Calu3 (cell line): Measurements from ENCODE around the gene MORN4. TPM values are rescaled to one million over a fixed set of nuclear protein-coding genes. Genes with fewer than 3 reads are reported as not detected.
A peak's percentile ranks its signal among the peaks of the same experiment; 100 is the strongest.

Experiments used
- BruUV-seq: library from RNA; stranded (reverse); fragments of 400-500 nt; replicated peaks from 2 replicates; lab custom pipeline; 2021; lab: Mats Ljungman, UMichigan
- CTCF ChIA-PET: fragments of 300-600 bp; sonication (Branson Sonifier 250); formaldehyde crosslinking; loops from one replicate; lab custom pipeline; 2022; ENCODE audit warnings: antibody characterized with exemption; lab: Charles Lee
- DNase-seq: peaks from one replicate; pipeline ENCODE4 v3.0.0; 2022
- H3K27ac Mint-ChIP-seq: one replicate; pipeline ENCODE4 v1.8.0; 2022; ENCODE audit warnings: mixed read lengths; ENCODE audit not compliant: unreplicated experiment
- H3K27me3 Mint-ChIP-seq: one replicate; pipeline ENCODE4 v1.8.0; 2022; ENCODE audit warnings: mixed read lengths; ENCODE audit not compliant: unreplicated experiment
- H3K36me3 Mint-ChIP-seq: one replicate; pipeline ENCODE4 v1.8.0; 2022; ENCODE audit warnings: mild to moderate bottlenecking, moderate library complexity, mixed read lengths; ENCODE audit not compliant: insufficient read depth, unreplicated experiment
- H3K4me1 Mint-ChIP-seq: one replicate; pipeline ENCODE4 v1.8.0; 2022; ENCODE audit warnings: mild to moderate bottlenecking, low read depth, mixed read lengths; ENCODE audit not compliant: unreplicated experiment
- H3K4me3 Mint-ChIP-seq: one replicate; pipeline ENCODE4 v1.8.0; 2022; ENCODE audit warnings: mild to moderate bottlenecking, low read depth, moderate library complexity, mixed read lengths; ENCODE audit not compliant: unreplicated experiment
- H3K9me3 Mint-ChIP-seq: one replicate; pipeline ENCODE4 v1.8.0; 2022; ENCODE audit warnings: low read depth, mixed read lengths; ENCODE audit not compliant: unreplicated experiment
- intact Hi-C: fragments of 100-400 bp; cut with micrococcal nuclease; formaldehyde crosslinking; loops from one replicate; pipeline ENCODE4 v1.10.0; 2022; ENCODE audit not compliant: unreplicated experiment
- total RNA-seq: library from RNA; stranded (reverse); gene quantifications from 2 replicates; pipeline ENCODE4 v1.2.3, GENCODE V29; 2022
- TF ChIP-seq, protein P1 (sequence below): fragments of 200-600 bp; IDR thresholded peaks from one replicate; pipeline ENCODE4 v1.8.0; 2022; ENCODE audit warnings: antibody characterized with exemption; ENCODE audit not compliant: unreplicated experiment

The MORN4 gene
- total RNA-seq, 1 experiment from 2014 or later = 6.2 TPM

DNA sequence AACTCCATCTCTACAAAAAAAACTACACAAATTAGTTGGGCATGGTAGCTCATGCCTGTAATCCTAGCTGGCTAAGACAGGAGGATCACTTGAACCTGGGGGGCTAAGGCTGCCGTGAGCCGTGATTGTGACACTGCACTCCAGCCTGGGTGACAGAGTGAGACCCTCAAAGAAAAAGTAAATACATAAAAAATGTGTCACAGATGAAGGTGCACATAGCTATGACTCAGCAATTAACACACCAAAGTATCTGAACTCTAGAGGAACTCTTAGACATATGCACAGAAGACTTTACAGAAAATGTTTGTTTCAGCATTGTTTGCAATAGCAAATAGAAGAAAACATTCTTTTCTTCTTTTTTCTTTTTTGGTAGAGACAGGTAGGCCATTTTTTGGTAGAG, 35.5 kb downstream of the MORN4 start:
- Mint-ChIP-seq H3K9me3 (no peaks in the 10 kb centered on the region), H3K36me3 (no peaks in the 10 kb centered on the region), H3K27me3 (no peaks in the 10 kb centered on the region), H3K4me1 (peaks cover 24% of the 10 kb centered on the region), H3K27ac (peak overlapping the region; percentile 69), H3K4me3 (no peak overlapping the region)
- CTCF ChIA-PET = interaction anchor here (1.0 kb wide), 1 partner anchor 25 kb away, joined by 3 read pairs; the partner anchor contains the start of gene ANKRD2
- no peak for DNase-seq
- intact Hi-C loops = no loop called here
- no TSS peak for BruUV-seq
- TF ChIP-seq, protein P1, sequence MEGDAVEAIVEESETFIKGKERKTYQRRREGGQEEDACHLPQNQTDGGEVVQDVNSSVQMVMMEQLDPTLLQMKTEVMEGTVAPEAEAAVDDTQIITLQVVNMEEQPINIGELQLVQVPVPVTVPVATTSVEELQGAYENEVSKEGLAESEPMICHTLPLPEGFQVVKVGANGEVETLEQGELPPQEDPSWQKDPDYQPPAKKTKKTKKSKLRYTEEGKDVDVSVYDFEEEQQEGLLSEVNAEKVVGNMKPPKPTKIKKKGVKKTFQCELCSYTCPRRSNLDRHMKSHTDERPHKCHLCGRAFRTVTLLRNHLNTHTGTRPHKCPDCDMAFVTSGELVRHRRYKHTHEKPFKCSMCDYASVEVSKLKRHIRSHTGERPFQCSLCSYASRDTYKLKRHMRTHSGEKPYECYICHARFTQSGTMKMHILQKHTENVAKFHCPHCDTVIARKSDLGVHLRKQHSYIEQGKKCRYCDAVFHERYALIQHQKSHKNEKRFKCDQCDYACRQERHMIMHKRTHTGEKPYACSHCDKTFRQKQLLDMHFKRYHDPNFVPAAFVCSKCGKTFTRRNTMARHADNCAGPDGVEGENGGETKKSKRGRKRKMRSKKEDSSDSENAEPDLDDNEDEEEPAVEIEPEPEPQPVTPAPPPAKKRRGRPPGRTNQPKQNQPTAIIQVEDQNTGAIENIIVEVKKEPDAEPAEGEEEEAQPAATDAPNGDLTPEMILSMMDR = no peak

DNA sequence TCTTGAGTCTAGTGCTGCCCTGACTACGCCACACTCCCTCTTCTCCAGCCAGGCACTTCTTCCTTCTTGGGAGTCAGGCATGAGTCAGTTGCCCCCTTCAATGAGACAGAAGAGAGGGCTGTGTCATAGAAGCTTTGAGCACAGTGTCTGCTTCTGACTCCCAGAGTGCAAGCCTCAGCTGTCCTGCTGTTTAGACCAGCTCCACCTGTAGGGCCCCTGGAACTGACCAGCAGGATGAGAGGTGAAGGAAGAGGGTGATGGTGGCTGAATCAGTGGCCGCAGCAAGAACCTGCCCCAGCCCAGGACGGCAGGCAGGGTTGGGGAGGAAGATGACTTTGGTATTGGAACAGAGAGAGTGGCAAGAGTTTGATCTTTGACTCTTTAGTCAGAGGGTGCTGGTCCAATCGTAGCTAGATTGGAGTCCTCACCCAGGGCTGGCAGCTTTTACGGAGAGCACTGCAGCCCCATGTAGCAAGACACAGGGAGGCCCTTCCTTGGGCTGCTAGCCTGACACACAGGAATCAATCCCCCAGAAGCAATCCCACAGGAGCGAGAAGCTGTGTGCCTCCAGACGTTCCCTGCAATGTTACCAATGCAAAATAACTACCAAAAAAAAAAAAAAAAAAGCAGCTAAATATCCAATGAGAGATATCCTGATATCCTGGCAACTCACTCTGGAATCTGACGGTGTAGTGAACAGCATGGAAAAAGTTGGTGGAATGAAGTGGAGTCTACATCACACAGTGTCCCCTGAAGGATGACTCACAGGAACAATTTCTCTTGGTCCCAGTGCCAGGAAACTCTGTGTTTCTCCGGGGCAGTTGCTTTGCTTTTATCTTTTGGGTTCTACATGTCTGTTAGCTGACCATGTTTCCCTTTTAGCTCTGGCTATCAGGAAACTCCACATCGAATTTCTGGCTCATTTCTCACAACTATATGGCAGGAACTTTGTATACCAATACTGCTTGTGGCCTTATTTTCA, 36.9 kb downstream of the MORN4 start:
- CTCF ChIA-PET = interaction anchor here (0.6 to 2.0 kb wide), 6 partner anchors 12 to 122 kb away, joined by 3 to 10 read pairs (median 4); partner anchors contain the start of genes ANKRD2 and HOGA1
- peak overlapping the region; percentile 60 for H3K27ac Mint-ChIP-seq
- no peaks in the 10 kb centered on the region for H3K27me3 Mint-ChIP-seq
- no peaks in the 10 kb centered on the region for H3K9me3 Mint-ChIP-seq
- DNase-seq = peak; percentile 16
- H3K4me1 Mint-ChIP-seq = peaks cover 24% of the 10 kb centered on the region
- no peaks in the 10 kb centered on the region for H3K36me3 Mint-ChIP-seq
- no TSS peak for BruUV-seq
- H3K4me3 Mint-ChIP-seq = peak overlapping the region; percentile 22
- intact Hi-C loops = no loop called here
- TF ChIP-seq, protein P1 = no peak

DNA sequence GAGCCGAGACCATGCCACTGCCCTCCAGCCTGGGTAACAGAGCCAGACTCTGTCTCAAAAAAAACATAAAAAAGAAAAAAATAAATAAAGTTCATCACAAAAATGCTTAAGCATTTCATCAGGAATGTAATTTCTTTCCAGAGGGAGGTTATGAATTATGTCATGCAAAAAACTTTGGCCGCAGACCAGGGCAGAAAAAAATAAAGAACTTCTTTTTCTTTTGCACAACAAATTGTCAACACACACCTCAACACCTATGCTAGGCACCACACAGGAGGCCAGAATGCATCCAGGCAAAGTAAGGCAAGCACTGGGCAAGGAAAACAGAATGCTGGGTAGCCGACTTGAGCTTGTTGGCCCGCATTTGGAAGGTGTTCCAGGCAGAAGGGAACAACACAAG, 39.9 kb downstream of the MORN4 start:
- CTCF ChIA-PET = no interaction called here
- Mint-ChIP-seq H3K4me1 (peaks cover 24% of the 10 kb centered on the region), H3K4me3 (no peak overlapping the region), H3K9me3 (no peaks in the 10 kb centered on the region), H3K27ac (no peak overlapping the region), H3K27me3 (no peaks in the 10 kb centered on the region), H3K36me3 (no peaks in the 10 kb centered on the region)
- TF ChIP-seq, protein P1 = no peak
- no peak for DNase-seq
- no TSS peak for BruUV-seq
- intact Hi-C loops = no loop called here

DNA sequence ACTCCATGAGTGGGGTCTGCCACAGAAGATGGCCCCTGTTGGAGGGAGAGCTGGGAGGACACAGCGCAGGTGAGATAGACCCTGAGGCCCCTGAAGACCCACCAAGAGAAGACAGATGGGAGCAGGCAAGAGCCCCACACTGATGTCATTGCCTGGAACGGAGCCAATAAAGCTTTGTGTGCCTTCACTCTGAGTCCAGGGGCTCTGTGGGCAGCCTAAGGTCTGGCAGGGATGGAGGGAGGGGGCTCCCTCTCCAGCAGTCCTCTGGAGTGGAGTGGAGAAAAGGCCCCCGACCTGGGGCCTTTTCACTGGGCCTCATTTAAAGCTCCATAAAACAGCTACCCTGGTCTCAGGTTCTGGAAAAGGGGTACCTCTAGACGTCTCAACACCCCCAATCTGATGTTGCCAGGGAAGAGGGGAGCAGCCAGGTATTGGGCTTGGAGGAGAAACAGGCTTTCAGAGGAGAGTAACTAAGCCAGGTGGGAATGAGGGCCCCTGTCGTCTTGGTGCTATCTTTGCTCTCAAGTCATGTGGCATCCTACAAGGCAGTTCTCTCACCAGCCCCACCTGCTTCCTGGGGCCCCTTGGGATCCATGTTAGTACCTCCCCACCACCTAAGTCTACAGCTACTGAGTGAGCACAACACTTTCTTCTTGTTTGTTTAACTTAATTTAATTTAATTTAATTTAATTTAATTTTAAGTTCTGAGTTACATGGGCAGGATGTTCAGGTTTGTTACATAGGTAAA, 42.4 kb downstream of the MORN4 start:
- no peaks in the 10 kb centered on the region for H3K27me3 Mint-ChIP-seq
- peaks cover 5% of the 10 kb centered on the region for H3K4me1 Mint-ChIP-seq
- intact Hi-C loops = no loop called here
- DNase-seq = no peak
- CTCF ChIA-PET = no interaction called here
- no peak overlapping the region for H3K27ac Mint-ChIP-seq
- no peaks in the 10 kb centered on the region for H3K36me3 Mint-ChIP-seq
- no TSS peak for BruUV-seq
- no peak overlapping the region for H3K4me3 Mint-ChIP-seq
- no peaks in the 10 kb centered on the region for H3K9me3 Mint-ChIP-seq
- TF ChIP-seq, protein P1 = no peak
